GF-D8 (cell line): ENCODE results near the gene SP6.
A peak's percentile ranks its signal among the peaks of the same experiment; 100 is the strongest.

Source experiments
- DNase-seq: peaks from one replicate; lab custom pipeline; 2025; lab: John Stamatoyannopoulos, UW

SP6 gene

DNA sequence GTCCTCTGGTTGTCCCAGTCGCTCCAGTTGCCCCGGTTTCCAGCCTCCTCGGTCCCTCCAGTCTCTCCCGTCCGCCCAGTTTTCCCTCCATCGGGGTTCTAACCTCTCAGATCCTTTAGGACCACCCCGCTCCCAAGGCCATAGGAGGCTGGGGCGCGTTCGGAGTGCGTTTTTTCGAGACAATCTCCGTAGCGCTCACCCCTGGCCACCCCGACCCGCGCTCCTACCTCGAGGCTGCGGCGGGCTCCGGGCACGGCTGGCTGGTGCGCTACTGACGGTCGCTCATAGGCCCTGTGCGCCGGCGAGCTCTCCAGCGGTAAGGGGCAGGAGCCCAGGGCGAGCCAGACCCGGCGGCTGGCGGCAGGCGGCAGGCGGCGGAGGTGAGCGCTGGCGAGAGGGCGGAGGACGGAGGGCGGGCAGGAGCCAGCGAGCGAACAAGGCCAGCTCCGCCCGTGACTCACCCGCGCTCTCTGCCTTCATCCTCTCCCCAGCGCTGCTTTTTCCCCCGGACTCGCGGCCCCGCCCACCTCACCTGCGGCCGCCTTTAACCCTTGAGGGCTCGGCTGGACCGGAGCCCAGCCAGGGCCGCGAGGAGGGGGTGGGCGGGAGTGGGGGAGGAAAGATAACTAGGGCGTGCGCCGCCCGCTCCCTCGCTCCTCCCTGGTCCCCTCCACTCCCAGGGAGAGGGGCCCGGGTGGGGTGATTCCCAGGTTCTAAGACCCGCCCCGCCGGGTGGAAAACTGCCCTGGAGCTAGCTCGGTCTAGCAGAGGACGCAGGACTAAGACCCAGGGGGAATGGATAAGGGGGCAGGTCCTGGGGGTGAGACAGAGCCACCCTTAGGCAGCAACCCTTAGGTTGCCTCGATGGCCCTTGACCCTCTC is at the start of gene SP6:
SP6 (minus strand) TSS at position 472 of the 882 bp plus-strand sequence. CDS start 2,734 bp downstream, outside the sequence.
- no peak for DNase-seq

DNA sequence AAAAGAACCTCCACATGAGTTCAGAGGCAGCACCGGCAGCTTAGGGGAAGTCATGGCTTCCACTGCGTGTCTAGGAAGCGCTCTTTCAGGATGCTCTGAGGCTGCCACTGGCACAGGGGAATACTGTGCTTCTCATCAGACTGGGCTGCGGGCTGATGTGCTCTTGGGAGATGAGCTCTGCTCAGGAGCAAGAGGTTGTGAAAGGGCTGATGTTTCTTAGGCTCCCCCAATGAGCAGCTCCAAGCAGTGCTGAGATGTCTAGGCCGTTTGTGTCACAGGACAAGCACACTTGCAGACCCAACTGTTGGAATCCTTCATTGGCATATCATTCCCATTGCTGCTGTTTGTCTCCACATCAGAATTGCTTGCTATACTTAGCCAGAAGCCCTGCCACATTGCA is 48.7 kb upstream of the SP6 start:
- DNase-seq, result no peak

DNA sequence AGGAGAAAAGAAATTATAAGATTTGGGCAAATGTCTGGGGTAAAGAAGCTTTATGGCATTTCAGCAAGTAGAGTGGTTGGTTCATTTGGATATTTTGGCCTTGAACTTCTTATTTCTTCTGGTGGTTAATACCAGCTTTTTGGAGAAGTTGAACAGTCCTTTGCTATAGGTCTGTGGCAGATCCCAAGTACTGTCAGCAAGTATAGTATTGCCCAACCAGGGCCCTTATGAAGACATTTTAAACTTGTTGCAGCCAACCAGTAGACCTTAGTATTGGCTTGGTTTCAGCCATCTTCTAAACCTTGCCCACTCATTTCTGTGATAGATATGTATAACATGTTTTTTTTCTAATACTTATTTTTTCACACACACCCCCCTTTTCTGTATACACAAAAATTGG is 47.3 kb upstream of the SP6 start:
- DNase-seq, result peak; percentile 47

DNA sequence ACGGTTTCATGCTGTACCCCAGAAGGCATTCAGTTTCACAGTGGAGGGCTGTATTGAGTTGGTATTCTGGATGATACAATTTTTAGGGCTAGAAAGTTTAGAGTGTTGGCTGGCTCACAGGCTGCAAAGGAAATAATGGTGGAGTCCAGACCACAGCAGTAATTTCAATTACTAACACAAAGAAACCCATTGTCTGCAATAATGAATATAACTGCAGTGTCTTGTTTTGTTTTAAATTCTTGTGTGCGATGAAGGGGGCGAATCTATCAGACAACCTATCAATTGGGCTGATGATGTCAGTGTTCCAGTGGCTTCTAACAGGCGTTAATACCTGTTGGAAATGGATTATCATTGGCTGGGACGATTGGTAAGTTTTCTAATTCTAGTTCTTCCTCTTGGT is 46.6 kb upstream of the SP6 start:
- DNase-seq, result no peak

DNA sequence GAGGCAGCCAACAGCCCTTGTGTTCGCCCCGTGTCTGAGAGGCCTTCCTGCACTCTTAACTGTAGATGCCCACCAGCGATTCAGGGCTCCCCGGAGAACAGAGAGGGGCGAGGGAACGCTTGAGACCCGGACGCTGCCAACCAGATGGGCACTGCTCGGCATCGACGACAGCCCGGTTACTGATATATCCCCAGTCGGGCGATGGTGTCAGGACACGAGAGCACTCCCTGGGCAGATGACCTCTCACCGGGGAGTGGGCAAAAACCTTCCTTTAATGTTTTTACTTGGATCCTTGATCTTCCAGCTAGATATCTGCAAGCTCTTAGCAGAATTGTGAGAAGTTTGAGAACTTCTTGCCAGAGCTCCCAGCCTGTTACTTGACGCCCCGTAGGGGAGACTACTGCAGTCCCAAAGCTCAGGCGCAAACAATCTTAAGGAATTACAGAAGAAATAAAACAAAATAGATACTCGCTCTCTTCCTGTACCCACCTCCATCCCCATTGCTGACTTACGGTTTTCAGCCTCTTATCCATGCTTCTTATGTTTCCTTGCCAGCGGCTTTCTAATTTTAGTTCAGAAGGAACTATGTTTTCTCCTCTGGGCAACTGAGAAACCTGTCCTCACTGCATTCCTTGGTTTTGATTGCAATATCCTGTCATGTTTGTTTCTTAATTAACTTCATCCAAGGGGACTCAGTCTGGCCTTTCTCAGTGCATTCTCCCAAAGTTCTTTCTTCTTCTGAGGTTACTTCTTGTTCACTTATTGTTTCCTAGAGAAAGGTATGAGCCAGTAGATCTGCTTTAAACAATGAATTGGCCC is 45.9 kb upstream of the SP6 start:
- DNase-seq, result no peak

DNA sequence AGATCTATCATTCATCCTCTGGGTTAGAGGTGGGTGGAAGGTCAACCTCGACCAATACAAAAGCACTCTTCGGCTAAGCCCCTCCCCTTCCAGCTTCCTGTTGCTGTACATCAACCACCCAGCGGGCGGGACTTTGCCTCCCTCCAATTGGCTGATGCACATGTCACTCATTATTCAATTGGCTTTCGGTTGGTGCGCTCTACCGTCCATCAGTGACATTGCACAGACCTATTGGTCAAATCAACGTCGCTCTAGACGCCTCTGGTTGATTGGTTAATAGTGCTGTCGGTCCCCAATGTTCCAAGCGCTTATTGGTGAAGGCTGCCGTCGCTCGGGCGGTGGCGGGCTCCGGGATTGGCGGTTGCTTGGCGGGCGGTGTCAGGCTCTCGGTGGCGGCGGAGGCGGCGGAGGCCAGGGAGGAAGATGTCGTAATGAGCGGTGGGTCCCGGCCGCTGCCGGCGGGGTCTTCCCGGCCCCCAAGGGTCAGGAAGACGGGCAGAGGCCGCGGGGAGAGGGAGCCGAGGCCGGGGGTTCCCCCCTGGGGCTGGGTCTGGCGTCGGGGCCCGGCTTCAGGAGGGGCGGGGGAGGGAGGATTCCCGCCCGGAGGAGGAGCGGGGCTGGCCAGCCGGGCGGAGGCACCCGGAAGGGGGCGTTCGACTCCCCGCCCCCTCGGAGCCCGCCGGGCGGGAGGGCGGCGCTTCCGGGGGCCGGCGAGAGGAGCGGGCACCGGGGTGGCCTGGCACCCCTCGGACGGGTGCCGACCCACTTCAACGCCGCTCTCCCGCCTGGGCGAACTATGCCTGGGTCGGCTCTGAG is 45.1 kb upstream of the SP6 start, which contains the start of gene SP2:
SP2 (plus strand) TSS at position 381 of the 816 bp plus-strand sequence; CDS start at position 432, 51 bp downstream.
- peak; percentile 99 for DNase-seq

DNA sequence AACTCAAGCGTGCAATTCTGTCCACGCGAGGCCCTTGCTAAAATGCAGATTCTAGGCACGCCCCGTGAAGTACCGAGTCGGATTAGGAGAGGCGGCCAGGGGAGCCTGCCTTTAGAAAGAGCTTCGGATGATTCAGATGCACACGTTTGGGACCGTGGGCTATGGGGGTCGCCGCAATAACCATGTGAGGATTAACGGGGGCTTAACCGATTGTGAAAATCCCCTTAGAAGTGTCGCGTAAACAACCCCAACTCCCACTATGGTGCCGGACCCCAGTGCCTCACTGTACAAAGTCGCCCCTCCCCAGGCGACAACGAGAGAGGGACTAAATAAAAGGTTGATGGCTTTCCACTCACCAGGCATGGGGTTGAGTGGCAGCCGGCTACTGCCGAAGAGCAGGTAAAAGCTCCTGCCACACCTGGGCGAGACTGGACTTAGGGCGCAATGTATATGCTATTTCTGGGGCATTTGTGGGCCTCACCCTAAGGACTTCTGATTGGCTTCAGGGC is 44.4 kb upstream of the SP6 start:
- DNase-seq, result no peak

DNA sequence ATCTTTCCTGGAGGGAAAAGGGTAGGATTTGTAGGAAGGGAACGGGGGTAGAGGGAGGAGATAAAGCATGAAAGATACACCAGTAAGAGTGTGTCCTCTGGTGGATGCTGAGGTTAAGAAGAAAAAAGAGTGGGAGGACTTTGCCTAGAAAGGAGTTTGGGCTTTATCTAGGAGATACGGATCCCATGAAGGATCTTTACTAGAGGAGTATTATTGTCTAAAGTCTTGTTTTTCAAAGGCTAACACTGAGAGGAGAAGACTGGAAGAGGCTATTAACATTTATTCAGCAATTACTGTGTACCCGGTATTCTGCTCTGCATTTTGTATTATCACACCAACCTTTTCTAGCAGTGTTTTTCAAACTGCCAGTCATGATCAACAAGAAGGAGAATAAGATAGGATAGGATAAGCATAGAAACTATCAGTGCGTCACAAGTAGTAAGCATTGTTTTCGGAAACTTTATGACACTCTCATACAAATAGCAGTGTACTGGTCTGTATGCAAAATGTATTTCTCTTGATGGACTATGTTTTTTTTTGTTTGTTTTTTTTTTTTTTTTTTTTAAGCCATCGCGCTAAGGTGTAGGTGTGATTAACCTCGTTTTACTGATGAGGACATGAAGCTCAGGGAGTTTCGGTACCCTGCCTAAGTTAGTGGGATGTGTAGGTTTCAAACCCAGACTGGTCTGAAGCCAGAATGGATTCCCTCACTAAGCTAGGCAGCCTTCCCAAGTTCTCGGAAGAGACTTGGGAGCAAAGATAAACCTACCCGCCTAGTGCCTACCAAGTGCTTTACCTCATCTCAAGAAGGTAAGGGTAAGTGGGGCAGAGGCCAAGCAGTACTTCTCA is 43.8 kb upstream of the SP6 start:
- no peak for DNase-seq

DNA sequence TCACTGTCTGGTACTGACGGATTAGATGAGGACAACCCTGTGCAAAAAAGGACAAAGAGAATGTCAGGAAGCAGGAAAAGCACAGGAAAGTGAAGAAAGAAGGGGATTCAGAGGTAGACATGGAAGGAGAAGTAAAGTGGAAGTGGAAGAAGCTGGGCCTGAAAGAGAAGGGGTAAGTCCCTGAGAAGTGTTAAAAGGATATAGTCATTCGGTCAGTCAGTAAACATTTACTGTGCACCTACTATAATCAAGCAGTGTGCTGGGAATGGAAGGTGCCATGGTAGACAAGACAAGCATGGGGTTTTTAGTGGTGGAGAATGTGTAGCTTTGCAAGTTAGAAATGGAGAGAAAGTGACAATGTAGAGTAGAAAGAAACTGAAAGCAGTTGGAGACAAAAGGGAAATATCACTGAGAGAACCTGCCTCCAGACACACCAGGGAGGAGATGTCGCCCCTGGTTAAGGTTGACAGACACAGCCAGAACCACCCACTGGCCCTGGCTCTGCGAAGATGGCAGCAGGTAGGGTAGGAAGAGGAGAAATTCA is 40.7 kb upstream of the SP6 start:
- DNase-seq, result no peak

DNA sequence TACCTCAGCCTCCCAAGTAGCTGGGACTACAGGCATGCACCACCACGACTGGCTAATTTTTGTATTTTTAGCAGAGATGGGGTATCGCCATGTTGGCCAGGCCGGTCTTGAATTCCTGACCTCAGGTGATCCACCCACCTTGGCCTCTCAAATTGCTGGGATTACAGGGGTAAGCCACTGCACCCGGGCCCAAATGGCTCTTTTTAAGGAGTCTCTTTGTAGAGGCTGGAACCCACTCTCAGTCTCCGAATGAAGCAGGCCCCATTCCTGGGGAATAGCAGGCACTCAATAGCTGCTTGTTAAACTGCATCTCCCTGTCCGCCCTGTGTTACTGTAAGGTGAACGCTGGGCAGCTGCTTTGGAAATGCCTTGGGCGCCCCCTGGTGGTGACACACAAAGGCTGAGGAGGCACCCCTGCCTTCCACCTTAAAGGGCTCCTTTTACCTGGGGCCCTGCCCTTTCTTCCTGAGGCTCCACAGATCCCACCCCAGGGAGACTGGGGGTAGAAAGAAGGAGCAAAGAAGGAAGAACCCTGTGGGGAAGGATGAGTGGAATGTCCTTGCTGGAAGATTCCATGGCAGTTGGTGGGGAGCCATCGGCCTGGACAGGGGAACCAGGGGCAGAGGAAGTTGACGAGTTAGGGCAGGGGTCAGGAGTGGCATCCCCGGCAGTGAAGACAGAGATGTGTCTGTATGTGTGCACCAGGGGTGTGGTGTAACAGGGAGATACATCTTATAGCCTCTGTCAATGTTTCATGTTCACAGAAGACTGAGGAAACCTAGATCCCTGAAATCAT is 39.0 kb upstream of the SP6 start:
- DNase-seq, result peak; percentile 28

DNA sequence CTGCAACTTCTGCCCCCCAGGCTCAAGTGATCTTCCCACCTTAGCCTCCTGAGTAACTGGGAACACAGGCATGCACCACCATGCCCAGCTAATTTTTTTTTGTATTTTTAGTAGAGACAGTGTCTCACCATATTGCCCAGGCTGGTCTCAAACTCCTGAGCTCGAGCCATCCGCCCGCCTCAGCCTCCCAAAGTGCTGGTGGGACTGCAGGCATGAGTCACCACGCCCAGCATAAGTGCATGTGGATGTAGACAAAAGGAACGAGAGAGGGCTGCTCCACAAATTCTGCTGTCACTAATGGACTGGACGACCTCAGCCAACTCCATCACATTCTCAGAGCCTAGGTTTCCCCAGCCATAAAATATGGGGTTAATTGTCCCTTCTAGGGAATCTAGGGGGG is 37.3 kb upstream of the SP6 start:
- no peak for DNase-seq

DNA sequence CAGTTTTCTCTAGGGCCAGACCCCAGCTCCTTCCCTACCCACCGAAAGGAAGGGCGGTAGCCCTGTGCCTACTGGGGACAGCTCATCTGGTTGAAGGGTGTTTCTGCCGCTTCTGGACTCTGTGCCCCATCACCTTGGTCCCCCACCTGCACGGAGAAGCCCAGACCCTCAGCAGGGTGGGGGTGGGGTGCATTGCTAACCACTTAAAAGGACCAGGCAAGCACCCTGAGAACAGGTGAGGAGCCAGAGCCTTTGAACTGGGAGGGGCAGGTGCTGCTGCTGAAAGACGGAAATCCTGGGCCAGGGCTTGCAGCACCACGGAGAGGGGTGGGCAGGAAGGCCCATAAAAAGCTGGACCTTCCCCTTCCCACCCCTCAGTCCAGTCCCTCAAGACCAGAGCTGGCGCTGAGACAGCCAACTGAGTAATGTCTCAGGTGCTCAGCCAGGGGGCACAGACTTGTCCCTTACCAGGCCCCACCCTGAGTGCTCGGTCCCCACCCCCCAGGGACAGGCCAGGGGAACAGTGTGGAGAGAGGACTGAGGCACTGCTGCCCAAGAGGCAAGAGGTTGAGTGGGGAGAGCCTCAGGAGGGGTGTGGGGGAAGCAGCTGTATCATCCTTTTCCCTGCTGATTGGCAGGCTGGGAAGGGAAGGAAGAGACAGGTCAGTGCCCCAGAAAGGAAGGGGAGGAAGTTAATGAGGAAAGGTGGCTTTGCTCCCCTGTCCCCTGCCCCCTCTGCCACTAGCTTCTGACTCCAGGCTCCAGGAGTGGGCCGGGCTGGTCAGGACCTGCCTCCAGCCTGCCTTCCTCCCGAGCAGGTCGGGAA is 34.2 kb upstream of the SP6 start:
- DNase-seq, result no peak

DNA sequence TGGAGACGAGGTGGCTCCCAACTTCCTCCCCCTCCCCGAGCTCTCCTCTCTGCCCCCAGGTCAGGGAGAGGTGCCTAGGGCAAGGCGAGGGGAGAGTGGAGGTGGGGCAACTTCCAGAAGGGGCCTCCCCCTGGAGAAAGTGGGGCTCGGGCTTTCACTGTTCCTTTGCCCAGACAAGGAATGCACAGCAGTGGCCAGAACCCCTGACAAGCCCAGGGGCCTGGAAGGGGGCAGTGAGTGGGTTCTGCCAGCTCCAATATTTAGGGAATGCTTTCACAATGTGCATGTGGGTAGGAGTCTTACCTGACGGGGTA is 33.4 kb upstream of the SP6 start:
- DNase-seq, result no peak

DNA sequence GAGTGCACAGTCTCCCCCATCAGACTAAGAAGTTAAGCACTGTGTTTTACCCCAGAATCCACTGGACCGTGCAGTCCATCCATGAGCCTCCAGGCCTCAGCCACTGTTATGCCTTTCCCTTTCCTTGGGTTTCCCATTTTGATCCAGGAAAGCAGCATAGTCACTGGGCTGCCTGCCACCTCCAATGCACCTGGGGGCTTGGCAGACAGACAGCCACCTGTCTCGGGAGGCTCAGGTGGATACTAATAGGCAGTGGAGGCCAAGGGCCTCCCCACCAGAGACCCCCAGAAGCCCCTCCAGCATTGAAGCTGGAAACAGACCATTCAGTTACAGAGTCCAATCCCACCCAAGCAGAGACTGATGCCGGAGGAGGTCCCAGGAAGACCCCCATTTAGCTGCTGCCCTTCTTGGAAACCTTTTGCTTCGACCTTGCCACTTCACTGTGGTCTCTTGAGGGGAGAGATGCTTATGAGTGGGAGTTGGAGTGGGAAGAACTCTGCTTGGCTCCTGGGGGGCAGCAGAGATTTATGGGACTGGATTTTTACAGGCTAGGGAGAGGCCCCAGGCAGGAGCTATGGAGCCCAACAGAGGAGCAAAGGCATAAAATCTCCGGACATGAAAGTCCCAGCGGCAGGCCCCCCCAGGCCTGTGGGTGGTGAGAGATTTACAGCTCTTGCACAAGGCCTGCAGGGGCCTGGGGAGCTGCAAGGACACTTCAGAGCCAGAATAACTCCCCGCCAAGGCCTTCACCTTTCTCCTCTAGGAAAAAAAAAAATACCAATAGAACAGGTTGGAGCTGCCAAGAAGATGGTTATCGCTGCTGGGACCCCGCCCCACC is 32.8 kb upstream of the SP6 start:
- no peak for DNase-seq

DNA sequence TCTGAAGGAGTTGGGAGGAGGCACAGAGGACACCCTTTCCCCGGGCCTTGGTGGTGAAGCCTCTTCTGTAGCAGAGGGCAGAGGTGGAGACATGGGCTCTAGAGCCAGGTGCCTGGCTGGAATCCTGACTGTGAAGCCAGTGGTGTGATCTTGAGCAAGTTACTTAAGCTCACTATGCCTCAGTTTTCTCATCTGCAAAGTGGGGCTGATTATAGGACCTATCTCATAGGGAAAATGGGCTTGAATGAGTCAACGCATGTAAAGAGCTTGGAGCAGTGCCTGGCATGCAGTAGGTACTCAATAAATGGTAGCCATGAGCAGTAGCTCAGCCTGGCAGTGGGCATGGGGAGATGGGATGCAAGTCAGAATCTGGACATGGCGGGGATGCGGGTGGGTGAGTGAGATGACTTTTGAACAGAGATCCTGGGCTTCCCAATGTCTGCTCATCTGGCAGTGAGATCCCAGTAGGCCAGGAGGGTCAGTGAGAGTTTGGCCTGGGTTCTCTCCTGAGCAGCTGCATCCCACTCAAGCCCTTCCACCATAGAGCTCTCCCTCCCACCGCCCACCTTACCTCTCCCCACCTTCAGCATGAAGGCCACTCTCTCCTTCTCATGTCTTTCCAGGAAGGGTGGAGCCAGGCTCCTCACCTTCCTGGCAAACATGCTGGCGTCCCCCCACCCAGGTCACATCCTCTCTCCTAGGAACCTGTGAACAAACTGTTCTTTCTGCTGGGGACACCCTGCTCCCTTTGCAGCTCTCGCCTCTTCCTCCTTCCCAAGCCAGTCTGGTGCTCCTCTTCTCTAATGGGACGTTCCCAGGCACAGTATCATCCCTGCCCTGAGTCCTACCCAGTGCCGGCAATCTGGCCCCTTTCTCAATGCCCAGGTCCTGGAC is 32.0 kb upstream of the SP6 start:
- no peak for DNase-seq

DNA sequence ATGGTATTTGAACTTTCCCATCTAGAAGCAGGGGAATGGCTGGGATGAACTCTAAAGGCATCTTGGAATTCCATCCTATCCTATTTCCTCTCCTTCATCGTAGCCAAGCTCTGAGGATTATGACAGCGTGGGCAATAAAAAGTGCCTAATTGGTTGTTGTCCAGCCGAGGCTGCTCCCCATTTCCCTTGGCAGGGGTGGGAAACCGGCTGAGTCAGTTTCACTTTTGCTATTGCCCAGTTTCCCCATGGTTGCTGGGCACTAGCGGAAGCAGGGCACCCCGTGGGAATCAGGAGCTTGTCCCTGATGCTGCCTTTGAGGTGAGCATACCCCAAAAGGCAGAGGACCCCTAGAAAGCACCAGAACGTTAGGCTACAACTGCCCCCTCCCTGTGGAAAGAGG is 31.3 kb upstream of the SP6 start:
- DNase-seq, result no peak

DNA sequence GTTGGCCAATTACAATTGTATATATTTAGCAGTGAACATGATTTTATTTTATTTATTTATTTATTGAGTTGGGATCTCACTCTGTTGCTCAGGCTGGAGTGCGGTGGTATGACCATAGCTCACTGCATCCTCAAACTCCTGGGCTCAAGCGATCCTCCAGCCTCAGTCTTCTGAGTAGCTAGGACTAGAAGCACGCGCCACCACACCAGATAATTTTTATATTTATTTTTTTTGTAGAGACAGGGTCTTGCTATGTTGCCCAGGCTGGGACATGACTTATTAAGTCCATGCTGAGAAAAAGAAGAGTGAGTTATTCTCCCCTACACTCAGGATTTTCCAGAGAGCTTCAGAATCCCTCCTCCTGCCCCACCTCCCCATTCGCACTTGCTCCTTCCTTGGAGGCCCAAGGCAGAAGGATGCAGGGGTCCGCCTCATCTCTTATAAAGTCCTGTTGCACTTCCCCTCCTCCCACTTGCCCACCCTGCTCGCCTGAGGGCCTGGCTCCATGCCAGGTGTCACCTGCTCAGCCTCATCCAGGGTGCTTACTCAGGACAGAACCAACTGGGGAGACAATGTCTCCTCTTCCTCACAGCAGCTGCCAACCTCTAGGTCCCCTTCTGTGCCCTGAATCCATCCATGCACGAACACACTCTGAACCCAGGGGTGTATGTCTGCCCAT is 29.0 kb upstream of the SP6 start:
- no peak for DNase-seq
